Measurements from ENCODE around the gene SENP2.
"Not testable (repeated sequence)": the region's sequence is repeated elsewhere in the genome, so short reads cannot be mapped to it uniquely, and the experiment has no call there.

Gene SENP2

DNA sequence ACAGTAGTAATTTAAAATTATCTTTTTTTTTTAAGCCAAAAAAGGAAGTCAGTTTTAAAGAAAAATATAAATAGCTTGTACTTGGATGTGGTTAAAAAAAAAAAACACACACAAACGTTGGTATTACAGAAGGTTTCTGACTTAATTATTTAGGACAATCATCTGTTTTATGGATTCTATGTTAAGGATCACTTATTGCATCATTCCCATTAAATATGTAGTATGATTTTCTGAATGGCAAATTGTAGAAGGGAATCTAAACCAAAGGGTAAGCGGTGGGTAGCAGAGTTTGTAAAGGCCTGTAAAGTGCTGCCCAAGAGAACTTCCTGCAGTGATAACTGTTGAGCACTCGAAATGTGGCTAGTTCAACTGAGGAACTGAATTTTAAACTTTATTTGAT is 8.0 kb downstream of the SENP2 start:
- DNase-seq, result no peak

GRCh38 chr3:185595526-185595925 is 9.4 kb downstream of the SENP2 start:
- DNase-seq, result no peak

DNA sequence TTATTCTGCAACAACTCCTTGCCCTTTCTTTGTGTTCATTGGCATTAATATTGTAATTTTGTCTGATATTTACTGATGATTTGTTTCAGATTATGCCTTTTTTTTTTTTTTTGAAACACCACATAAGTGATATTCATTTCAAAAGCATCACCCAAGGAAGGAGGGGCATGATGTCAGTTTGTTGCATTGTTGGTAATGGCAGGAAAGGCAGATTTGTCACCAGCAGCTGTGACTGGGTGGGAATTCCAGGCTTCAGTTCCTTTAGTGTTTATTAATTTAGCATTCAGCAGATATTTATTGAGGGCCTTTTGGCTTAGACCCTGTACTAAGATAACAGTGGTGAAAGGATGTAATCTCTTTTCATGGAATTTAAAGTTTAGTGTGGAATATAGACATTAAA is 19.5 kb downstream of the SENP2 start:
- no peak for DNase-seq

DNA sequence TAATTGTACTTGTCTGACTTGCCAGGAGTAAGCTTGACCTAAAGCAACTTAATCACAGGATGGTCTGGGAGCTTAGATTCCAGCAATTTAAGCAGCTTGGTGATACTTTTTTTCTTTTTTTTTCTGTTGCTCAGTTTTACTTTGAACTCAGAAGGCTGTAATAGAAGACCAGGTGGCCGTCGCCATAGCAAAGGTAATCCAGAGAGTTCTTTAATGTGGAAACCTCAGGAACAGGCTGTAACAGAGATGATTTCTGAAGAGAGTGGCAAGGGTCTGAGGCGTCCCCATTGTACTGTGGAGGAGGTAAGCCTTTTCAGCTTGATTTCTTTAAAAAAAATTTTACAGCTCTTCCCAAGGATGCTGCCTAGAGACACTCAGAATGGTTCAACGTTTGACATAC is 20.1 kb downstream of the SENP2 start:
- no peak for DNase-seq

- DNase-seq, result no peak
Measured at GRCh38 chr3:185613016-185613415, 26.9 kb downstream of the SENP2 start.

DNA sequence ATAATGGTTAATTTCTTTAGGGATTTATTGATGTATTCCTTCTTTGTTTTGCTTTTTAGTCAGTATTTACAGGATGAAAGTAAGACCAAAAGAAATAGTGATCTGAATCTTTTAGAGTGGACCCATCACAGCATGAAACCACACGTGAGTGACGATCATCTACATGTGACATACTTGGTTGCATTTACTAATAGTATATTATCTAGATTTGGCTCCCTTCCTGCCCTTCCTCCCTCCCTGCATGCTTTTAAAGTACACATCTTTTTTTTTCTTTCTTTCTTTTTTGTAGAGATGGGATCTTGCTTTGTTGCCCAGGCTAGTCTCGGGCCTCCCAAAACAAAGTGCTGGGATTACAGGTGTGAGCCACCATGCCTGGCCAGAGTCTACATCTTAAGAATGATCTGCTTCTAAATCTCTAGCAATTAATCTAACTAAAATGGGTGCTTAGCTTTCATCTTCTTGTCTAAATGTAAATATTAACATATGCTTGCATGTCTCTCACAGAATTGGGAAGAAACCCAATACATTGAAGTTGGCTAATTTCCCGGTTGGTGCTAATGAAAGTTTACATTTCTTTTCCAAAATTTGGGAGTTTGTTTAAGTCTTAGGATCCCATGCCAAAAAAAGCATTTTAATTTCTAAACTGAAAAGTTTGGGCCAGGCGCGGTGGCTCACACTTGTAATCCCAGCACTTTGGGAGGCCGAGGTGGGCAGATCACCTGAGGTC is 38.0 kb downstream of the SENP2 start:
- no peak for DNase-seq

- DNase-seq, result no peak
Measured at GRCh38 chr3:185625784-185626183, 39.7 kb downstream of the SENP2 start.

DNA sequence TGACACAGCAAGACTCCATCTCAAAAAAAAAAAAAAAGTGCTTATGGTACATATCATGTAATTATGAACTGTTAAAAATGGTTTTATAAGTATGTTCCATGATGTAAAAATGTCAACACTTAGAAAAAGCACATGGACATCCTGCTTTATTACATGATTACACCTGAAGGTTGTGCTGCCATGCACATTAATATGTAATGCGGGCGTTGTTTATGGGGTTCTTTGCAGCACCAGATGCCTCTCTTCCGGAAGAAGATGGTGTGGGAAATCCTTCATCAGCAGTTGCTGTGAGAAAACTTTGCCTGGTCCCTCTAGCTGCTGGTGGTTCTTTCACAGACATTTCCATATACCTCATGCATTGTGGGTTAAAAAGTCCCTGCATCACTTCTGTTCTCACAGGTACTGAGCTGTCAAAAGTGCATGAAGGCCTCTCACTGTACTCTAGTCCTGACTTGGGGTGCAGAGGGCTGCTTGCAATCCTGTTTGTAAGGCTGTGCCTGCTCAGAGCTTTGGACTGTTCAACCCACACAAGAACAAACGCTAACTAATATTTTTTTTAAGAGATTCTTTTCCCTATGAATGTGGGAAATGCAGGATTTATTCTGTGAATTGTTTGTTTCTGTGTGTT is 43.6 kb downstream of the SENP2 start:
- no peak for DNase-seq

GRCh38 chr3:185630182-185630622 is 44.1 kb downstream of the SENP2 start:
- peak; percentile 3 for DNase-seq

DNA sequence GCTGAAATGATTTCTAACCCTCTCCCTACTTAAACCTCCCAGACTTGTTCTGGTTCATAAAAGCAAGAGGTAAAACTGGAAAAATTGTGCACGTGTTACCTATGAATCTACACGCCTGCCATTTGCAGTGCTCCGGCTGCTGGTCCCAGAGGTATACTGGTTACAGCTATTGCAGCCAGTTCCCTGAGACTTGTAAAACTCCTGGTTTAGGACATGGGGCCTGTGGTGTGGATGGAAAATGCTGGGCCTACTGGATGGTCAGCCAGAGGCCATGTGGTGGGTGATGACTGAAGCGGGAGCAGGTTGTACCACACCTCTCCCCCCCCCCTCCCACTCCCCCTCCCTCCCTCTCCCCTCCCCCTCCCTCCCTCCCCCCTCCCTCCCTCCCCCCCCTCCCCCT is 45.0 kb downstream of the SENP2 start:
- no peak for DNase-seq

DNA sequence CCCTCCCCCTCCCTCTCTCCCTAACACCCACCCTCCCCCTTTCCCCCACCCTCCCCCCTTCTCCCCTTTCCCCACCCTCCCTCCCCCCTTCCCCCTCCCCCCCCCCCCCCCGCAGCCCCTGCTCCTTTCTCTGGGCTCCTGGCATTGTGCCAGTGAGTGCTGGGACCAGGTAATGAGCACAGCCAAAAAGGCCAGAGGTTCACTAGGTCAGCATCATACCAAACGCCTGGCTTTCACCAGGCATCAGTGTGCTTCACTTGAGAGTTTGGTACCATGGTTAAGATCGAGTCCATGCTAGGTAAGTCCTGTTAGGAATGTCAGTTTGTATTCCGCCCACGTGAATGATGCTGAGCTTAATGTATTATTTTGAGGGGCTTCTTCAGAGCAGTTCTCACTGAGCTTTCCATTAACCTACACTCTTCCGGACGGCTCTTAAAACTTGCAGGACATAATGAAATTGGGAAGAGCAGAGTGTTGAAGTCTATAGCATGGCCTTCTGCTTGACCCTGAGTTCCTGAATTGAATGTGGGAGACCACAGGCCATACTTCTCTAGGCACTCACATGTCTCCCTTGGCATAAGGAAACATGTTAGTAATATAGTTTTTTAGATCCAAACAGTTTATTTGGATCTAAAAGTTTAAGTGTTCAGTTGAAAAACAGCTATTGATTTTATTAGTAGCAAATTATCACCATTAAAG is 45.6 kb downstream of the SENP2 start:
- no peak for DNase-seq

- DNase-seq, result no peak
Measured at GRCh38 chr3:185632996-185633395, 46.9 kb downstream of the SENP2 start.

DNA sequence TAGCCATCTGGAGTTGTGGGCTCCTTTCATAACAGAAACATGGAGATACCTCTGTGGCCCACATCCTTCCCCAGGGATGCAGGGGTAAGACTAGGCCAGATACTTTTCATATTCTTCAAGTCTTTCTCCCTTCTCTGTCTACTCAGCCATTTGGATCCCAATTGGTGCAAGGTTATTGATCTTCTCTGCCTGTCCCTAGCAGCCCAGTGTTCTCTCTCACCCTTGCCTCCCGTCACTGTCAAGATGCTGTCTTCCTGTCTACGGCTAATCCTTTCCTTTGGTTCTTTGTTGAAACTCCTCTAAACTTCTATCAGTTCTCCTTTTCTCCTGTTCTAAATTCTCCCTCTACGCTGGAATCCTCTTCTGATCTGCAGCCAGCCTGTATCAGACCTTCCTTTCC is 51.3 kb downstream of the SENP2 start:
- DNase-seq, result no peak

- DNase-seq, result not testable (repeated sequence)
Measured at GRCh38 chr3:185638651-185639050, 52.6 kb downstream of the SENP2 start.

- DNase-seq, result no peak
Measured at GRCh38 chr3:185639632-185640206, 53.6 kb downstream of the SENP2 start.

DNA sequence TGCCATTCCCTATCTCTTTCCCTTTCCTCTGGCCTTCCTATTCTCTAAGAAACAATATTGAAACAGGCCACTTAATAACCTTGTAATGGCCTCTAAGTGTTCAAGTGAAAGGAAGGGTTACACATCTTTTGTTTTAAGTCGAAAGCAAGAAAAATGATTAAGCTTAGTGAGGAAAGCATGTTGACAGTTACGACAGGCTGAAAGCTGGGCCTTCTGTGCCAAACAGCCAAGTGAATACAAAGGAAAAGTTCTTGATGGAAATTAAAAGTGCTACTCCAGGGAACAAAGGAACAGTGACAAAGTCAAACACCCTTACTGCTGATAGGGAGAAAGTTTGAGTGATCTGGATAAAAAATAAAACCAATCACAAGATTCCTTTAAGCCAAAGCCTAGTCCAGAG is 54.2 kb downstream of the SENP2 start:
- DNase-seq, result no peak

DNA sequence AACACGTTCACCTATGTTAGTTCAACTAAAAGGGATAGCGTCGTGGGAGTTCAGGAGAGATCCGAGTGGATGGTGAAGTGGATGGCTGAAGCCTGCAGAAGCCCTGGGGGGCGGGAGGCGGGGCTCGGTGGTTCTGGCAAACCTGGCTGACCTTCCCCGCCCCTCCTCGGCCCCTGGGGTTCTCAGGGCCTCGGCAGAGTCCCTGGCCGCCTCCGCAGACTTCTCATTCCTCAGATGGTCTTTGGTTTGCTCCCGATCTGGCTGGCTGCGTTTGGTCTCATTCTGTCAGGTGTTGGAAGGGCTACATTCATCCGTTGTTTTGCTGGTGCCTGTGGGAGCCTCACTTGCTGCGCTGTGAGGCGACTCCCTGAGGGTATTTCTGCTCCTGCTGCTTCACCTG is 59.1 kb downstream of the SENP2 start:
- DNase-seq, result not testable (repeated sequence)

GRCh38 chr3:185645596-185646381 is 59.7 kb downstream of the SENP2 start:
- DNase-seq, result no peak

DNA sequence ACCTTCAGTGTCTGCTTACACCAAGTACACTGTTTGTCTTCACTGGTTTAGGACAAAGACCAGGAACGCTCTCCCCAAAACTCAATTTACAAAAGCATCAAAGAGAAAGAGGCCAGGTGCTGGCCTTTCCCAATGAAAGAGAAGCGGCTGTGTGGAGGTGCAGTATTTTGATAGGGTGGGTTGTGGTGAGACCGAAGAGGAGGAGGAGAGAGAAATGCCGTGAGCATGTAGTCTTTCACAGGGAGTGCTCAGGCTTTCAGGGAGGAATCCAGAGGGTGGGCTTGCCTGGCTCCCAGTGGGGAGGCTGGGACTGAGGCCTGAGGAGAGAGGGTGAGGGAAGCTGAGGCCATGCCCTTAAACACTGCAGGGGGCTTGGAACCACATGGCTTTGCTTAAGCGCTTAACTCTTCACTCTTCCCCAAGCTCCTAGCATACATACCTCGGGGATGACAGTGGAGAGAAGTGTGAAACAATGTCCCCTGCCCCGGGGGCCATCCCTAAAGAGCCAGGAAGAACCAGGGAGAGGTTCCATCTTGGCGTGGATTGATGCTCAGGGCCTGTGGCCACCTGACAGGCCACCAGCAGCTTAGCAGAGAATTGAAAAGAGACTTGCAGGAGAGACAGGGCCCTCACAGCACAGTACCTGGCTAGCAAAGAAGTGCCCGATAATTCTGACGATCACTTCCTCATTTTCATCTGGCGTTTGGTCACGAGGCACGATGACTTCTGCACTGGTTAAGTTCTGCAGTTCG is 60.5 kb downstream of the SENP2 start:
- DNase-seq, result no peak

GRCh38 chr3:185647134-185647879 is 61.2 kb downstream of the SENP2 start:
- no peak for DNase-seq

DNA sequence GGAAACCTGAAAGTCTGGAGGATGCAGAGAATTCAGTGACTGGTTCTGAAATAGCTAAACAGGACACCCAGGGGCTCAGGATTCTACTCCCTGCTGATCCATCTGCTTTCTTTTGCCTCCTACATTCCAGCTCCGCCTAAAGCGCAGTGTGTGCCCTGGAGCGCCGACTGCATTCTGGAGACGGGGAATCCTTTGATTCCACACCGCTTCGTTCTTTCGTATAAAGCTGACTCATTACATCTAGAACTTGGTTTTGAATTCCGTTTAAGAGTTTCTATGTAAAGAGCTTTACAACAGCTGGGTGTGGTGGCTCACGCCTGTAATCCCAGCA is 61.8 kb downstream of the SENP2 start:
- no peak for DNase-seq

- DNase-seq, result no peak
Measured at GRCh38 chr3:185648396-185648795, 62.3 kb downstream of the SENP2 start.
